RWPE1 (cell line): ENCODE measurements around the gene PYGO1.

ENCODE experiments used
- CTCF ChIA-PET: fragments of 350-600 bp; sonication (Branson Sonifier 250); formaldehyde crosslinking; extraction: SDS; loops from one replicate; lab custom pipeline; 2021; lab: Yijun Ruan, JAX
- POLR2A ChIA-PET: fragments of 400-600 bp; formaldehyde crosslinking; extraction: SDS; loops from one replicate; lab custom pipeline; 2020; ENCODE audit warnings: antibody characterized with exemption; ENCODE audit not compliant: low non-redundant PET; lab: Yijun Ruan, JAX
- DNase-seq: peaks from one replicate; pipeline ENCODE4 v3.0.0; 2012; ENCODE audit warnings: low spot score
- H3K27ac ChIP-seq: fragments of 450-650 bp; 2 replicates; pipeline ENCODE4 v1.5.1; 2017
- TF ChIP-seq, protein P1 (sequence below): fragments of 450-650 bp; conservative IDR thresholded peaks from 2 replicates; pipeline ENCODE4 v1.5.1; 2017; ENCODE audit warnings: low read depth, mild to moderate bottlenecking

Gene PYGO1

DNA sequence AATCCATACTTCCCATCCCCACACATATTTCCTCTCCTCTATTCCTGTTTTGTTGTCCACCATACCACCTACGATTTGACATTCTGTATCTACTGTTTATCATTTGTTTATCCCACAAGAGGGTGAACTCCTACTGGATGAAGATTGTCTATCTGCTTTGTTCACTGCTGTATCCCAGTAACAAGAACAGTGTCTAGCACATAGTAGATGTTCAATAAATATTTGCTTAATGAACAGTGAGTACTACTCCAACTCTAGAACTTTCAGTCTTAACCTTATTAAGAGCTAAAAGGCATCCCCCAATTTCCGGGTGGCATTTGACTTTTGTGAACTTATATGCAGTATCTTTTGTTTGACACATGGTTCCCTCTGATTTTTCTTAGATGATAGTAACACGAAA is 1.3 kb downstream of the PYGO1 start:
- ChIA-PET CTCF (no interaction called here), POLR2A (no interaction called here)
- no peak for DNase-seq
- TF ChIP-seq, protein P1, sequence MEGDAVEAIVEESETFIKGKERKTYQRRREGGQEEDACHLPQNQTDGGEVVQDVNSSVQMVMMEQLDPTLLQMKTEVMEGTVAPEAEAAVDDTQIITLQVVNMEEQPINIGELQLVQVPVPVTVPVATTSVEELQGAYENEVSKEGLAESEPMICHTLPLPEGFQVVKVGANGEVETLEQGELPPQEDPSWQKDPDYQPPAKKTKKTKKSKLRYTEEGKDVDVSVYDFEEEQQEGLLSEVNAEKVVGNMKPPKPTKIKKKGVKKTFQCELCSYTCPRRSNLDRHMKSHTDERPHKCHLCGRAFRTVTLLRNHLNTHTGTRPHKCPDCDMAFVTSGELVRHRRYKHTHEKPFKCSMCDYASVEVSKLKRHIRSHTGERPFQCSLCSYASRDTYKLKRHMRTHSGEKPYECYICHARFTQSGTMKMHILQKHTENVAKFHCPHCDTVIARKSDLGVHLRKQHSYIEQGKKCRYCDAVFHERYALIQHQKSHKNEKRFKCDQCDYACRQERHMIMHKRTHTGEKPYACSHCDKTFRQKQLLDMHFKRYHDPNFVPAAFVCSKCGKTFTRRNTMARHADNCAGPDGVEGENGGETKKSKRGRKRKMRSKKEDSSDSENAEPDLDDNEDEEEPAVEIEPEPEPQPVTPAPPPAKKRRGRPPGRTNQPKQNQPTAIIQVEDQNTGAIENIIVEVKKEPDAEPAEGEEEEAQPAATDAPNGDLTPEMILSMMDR = no peak
- H3K27ac ChIP-seq = no peak overlapping the region

DNA sequence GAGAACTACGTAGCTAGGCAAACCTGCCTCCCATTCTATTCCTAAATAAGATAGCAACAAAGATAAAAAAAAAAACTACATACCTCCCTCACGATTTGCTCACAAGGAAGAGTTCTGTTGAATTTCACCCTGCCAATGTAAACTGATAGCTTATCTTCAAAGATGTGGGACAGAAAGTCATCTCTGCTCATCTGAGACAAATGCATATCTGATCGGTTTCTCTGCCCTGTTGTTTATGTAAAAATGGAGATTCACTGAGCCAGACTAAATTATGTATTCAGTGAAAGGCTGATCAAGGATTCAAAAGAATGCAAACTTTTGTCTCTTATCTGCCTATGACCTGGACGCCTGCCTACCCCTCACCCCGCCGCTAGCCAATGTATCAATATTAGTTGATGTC is 11.2 kb downstream of the PYGO1 start:
- TF ChIP-seq, protein P1 = no peak
- CTCF ChIA-PET = interaction anchor here (0.6 kb wide), 1 partner anchor 114 kb away, joined by 6 read pairs; no protein-coding TSS in a partner anchor
- H3K27ac ChIP-seq = no peak overlapping the region
- POLR2A ChIA-PET = no interaction called here
- DNase-seq = no peak

DNA sequence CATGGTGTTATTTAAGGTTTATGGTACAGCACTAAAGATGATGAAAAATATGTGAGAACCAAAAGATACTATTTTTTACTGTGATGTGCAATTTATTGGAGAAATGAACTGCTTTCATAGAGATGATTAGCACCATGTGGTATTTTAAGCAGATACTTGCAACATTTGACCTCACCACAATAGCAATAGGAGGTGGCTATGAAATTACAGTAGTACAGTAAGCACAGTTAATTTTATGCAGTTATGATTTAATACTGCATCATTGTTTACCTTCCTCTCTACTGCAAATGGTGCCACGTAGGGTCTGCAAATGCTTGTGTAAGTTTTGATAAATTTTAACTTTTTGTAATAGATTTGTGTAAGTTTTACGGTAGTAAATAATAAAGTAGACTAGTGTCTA is 14.0 kb downstream of the PYGO1 start:
- TF ChIP-seq, protein P1 = no peak
- ChIA-PET POLR2A (no interaction called here), CTCF (no interaction called here)
- H3K27ac ChIP-seq = no peak overlapping the region
- no peak for DNase-seq

DNA sequence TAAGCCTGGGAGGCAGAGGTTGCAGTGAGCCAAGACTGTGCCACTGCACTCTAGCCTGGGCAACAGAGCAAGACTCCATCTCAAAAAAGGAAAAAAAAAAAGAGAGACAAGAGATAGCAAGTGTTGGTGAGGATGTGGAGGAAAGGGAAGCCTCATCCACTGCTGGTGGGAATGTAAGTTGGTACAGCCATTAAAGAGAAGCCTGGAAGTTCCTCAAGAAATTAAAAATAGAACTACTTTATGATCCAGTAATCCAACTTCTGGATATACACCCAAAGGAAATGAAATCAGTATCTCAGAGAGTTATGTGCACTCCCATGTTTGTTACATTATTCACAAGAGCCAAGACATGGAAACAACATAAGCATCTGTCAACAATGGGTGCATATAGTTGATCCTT is 14.9 kb downstream of the PYGO1 start:
- POLR2A ChIA-PET = no interaction called here
- H3K27ac ChIP-seq = no peak overlapping the region
- DNase-seq = no peak
- CTCF ChIA-PET = no interaction called here
- TF ChIP-seq, protein P1 = no peak

DNA sequence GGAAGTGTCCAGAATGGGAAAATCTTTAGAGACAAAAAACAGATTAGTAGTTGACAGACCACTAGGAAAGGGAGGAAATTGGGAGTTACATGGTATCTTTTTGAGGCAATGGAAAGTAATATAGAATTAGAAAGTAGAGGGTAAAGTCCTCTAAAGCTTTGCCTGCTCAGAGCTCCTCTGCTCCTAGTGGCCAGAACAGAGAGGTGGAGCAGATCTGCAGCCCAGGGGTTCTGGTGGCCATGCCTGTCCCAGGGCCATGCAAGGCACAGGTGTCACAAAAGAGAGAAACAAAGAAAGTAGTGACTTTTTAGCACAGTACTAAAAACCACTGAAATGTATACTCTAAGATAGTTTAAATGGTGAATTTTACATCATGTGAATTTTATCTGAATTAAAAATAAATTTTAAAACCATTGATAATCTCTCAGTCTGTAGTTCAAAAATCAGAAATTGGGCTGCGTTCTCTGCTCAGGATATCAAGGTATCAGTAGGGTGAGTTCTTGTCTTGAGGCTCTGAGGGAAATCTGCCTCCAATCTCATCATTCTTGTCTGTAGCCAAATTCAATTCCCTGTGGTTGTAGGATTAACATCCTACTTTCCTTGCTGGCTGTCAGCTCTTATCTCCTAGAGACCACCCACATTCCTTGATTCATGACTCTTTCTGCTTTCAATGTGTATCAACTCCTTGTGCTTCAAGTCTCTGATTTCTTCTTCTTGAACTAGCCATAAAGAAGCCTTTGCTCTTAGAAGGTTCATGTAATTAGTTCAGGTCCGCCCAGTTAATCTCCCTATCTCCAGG is 23.6 kb downstream of the PYGO1 start:
- no peak overlapping the region for H3K27ac ChIP-seq
- ChIA-PET CTCF (interaction anchor here (0.5 kb wide), 1 partner anchor 280 kb away, joined by 3 read pairs; no protein-coding TSS in a partner anchor), POLR2A (interaction anchor here (0.5 kb wide), 1 partner anchor 26 kb away, joined by 3 read pairs; no protein-coding TSS in a partner anchor)
- no peak for DNase-seq
- TF ChIP-seq, protein P1 = no peak

DNA sequence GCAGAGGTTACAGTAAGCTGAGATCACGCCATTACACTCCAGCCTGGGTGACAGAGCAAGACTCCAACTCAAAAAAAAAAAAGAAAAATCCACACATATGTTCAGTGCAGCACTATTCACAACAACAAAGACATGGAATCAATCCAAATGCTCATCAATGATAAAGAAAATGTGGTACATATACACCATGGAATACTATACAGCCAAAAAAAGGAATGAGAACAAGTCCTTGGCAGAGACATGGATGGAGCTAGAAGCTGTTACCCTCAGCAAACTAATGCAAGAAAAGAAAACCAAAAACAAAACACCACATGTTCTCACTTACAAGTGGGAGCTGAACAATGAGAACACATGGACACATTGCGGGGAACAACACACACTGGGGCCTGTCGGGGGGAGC is 25.5 kb downstream of the PYGO1 start:
- TF ChIP-seq, protein P1 = no peak
- ChIA-PET CTCF (no interaction called here), POLR2A (no interaction called here)
- DNase-seq = no peak
- H3K27ac ChIP-seq = no peak overlapping the region
